Islet of Langerhans (tissue), 1 donor: ENCODE data around the gene PPM1D.
"Not testable (repeated sequence)": the region's sequence is repeated elsewhere in the genome, so short reads cannot be mapped to it uniquely, and the experiment has no call there.

Experiments
- FAIRE-seq: peaks from one replicate; lab custom pipeline; 2011; peaks lifted over from hg19 to GRCh38; lab: Jason Lieb, UNC

Gene PPM1D

DNA sequence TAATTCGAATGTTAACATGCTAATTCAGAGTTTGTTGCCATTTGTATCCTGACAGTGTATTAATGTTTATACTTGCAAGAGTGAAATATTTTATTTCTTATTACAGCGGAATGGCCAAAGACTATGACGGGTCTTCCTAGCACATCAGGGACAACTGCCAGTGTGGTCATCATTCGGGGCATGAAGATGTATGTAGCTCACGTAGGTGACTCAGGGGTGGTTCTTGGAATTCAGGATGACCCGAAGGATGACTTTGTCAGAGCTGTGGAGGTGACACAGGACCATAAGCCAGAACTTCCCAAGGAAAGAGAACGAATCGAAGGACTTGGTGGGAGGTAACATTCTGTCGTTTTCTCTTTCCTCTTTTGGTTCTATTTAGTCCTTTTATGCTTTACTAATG lies 23.4 kb downstream of the PPM1D start:
- FAIRE-seq, result no peak

DNA sequence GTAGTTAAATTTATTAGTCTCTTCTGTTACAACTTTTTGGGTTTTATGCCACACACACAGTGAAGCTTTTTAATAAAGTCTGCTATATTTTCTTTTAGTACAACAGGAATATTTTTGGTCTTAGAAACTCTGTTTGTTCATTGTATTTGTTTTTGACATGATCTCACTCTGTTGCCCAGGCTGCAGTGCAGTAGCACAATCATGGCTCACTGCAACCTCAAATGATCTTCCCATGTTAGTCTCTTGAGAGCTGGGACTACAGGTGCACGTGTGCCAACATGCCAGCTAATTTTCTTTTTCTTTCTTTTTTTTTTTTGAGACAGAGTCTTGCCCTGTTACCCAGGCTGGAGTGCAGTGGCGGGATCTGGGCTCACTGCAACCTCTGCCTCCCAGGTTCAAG lies 27.1 kb downstream of the PPM1D start:
- FAIRE-seq, result no peak

DNA sequence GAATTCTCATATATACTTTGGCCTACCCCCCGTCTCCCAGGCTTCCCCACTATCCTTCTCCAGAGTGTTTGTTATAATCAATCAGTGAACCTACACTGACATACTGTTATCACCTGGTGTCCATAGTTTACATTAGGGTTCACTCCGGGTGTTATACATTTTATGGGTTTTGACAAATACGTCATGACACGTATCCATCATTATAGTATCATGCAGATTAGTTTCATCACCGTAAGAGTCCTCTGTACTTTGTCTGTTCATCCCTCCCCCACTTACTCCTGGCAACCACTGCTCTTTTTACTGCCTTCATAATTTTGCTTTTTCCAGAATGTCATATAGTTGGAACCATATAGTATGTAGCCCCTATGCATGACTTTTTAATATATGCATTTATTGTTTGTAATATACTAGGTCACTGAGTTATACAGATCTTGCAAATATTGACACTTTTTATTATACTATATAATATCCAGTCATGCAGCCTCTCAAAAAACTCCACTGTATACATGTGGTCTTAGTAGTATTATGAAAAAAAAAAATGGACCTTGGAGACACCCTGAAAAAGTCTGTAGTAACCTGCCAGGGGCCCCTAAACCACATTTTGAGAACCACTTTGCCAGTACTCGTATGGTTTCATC lies 28.4 kb downstream of the PPM1D start:
- FAIRE-seq, result no peak

DNA sequence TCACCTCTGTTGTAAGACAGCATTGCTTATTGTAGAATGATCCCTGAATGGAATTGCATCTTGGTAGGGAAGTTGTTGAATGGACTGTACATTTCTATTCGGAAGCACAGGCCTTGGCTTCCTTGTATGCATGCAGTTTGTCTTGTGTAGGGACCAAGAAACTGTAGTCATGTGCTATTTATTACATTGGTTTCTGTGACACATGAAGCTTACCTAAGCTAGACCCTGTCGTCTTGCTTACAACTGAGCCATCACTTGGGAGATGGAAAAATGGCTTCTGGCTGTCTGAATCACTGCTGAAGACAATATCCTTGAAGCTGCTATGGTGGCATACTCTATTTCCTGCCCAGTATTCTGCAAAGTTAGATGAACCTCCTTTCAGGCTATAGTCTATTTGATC lies 29.1 kb downstream of the PPM1D start:
- FAIRE-seq, result no peak

- FAIRE-seq, result no peak
These were observed 30.4 kb downstream of the PPM1D start for GRCh38 chr17:60630352-60630751.

DNA sequence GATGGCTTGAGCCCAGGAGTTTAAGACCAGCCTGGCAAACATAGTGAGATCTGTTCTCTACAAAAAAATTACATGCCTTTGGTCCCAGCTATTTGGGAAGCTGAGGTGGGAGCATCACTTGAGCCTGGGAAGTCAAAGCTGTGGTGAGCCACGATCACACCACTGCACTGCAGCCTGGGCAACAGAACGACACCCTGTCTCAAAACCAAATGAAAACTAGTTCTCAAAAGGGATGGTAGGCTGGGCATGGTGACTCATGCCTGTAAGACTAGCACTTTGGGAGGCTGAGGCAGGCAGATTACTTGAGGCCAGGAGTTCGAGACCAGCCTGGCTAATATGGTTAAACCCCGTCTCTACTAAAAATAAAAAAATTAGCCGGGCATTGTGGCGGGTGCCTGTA lies 31.1 kb downstream of the PPM1D start:
- FAIRE-seq, result no peak

- FAIRE-seq, result no peak
These were observed 37.7 kb downstream of the PPM1D start for GRCh38 chr17:60637683-60638082.

DNA sequence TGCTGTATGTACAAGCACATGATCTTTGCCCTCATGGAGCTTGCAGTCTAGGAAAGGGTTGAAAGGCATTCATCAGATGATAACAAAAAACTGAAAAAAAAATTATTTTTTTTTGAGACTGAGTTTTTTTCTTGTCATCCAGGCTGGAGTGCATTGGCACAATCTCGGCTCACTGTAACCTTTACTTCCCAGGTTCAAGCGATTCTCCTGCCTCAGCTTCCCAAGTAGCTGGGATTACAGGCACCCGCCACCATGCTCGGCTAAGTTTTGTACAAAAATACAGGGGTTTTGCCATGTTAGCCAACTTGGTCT lies 39.0 kb downstream of the PPM1D start:
- FAIRE-seq, result no peak

DNA sequence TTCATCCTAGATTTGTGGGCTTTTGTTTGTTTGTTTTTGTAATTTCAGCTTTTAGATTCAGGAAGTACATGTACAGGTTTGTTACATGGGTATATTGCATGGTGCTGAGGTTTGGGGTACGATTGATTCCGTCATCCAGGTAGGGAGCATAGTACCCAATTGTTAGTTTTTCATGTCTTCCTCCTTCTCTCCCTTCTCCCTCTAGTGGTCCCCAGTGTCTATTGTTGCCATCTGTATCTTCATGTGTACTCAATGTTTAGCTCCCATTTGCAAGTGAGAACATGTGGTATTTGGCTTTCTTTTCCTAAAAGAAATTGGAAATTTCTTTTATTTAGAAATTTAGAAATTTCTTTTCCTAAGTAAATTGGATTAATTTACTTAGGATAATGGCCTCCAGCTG lies 40.5 kb downstream of the PPM1D start:
- no peak for FAIRE-seq

DNA sequence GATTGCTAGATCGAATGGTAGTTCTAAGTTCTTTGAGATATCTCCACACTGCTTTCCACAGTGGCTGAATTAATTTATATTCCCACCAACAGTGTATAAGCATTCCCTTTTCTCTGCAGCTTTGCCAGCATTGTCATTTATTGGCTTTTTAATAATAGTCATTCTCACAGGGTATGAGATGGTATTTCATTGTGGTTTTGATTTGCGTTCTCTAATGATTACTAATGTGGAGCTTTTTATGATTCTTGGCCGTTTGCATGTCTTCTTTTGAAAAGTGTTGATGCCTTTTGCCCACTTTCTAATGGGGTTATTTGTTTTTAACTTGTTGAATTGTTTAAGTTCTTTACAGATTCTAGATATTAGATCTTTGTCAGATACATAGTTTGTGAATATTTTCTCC lies 41.1 kb downstream of the PPM1D start:
- no peak for FAIRE-seq

DNA sequence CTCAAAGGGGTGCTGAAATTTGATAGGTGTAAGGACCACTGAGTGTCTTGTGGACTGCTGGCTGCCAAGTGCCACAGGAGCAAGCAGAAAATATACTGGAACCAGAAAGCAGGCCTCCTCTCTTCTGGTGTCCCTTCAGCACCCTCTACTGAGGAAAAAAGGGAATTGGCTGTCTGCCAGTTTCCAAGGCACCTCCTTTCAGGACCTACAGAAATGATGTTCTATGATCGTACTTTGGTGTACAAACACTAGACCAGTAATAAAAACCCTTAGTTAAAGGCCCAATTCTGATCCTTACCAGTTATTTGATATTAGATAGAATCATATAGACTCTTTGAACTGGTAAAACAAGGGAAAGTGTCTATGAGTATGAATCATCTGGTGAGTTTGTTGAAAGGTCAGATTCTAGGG lies 41.8 kb downstream of the PPM1D start:
- FAIRE-seq, result no peak

GRCh38 chr17:60645918-60646523 lies 46.0 kb downstream of the PPM1D start:
- FAIRE-seq, result no peak

DNA sequence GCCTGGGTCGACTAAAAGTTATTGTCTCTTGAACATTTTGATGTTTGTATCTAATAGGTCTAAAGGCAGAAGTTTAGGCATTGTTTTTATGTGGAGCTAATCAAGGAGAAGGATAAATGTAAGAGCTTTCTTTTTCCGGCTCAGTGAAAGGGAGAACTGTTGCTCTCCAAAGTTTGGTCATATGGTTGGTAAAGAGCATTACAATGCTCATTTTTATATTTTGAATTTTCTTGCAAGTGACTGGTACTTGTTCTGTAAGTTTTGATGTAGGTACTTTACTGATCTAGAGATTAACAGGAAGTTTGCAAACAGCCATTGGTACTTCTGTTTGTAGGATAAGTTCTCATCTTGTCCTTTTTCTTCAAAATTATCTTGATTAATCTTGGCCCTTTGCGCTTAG lies 46.7 kb downstream of the PPM1D start:
- no peak for FAIRE-seq

GRCh38 chr17:60647705-60648104 lies 47.7 kb downstream of the PPM1D start:
- no peak for FAIRE-seq

- no peak for FAIRE-seq
These were observed 52.7 kb downstream of the PPM1D start for GRCh38 chr17:60652454-60653247.

DNA sequence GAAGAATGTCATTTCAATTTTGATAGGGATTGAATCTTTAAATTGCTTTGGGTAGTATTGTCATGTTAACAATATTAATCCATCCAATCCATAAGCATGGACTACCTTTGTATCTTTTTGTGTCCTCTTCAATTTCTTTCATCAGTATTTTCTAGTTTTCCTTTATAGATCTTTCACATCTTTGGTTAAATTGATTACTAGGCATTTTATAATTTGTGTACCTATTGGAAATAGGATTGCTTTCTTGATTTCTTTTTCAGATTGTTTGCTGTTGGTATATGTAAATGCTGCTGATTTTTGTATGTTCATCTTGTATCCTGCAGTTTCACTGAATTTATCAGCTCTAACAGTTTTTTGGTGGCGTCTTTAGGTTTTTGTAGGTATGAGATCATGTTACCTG lies 53.6 kb downstream of the PPM1D start:
- FAIRE-seq, result no peak

DNA sequence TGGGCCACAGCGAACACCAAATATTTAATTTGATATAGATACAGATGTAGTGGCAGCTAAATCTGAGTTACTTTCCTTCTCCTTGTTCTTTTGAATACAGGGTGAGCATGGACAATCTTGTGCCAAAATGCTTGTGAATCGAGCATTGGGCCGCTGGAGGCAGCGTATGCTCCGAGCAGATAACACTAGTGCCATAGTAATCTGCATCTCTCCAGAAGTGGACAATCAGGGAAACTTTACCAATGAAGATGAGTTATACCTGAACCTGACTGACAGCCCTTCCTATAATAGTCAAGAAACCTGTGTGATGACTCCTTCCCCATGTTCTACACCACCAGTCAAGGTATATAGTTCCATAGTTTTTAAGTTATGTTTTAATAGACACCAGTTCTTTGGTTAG lies 56.5 kb downstream of the PPM1D start:
- FAIRE-seq, result no peak

DNA sequence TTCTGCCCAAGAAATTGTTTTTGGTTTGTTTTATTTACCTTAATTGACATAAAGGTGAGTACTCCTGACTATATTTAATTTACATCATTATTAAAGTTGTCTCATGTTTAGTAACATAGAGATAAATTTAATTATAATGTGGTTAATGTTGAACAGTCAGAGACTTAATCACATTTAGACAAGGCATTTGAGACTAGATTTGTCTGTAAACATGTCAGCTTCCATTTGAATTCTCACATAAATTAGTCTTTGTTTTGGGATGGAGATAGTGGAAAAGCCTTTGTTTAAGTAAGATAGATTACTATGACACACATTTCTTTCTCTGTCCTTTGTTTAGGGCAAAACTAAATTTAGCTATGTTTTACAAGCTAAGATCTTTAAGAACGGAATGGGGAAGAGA lies 59.2 kb downstream of the PPM1D start:
- FAIRE-seq, result no peak

DNA sequence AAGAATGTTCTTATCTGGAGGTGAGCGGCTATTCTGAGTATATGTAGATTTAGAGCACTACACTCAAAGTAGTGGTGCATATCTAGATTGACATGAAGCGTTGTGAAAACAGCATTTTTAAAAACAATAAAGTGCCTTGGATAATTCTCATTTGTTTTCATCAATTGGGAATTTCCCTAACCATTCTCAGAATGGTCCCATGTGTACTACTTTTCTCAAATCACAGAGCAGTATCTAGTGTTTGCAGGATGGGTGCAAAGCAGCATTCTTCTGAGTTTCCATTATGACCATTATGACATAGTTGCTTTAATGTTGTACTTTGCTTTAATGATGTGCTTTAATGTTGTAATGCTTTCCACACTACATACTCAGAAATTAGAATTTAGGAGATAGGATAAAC lies 61.5 kb downstream of the PPM1D start:
- no peak for FAIRE-seq

DNA sequence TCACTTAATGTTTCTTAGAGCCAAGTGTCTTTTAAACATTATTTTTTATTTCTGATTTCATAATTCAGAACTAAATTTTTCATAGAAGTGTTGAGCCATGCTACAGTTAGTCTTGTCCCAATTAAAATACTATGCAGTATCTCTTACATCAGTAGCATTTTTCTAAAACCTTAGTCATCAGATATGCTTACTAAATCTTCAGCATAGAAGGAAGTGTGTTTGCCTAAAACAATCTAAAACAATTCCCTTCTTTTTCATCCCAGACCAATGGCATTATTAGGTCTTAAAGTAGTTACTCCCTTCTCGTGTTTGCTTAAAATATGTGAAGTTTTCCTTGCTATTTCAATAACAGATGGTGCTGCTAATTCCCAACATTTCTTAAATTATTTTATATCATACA lies 64.0 kb downstream of the PPM1D start:
- FAIRE-seq, result no peak

DNA sequence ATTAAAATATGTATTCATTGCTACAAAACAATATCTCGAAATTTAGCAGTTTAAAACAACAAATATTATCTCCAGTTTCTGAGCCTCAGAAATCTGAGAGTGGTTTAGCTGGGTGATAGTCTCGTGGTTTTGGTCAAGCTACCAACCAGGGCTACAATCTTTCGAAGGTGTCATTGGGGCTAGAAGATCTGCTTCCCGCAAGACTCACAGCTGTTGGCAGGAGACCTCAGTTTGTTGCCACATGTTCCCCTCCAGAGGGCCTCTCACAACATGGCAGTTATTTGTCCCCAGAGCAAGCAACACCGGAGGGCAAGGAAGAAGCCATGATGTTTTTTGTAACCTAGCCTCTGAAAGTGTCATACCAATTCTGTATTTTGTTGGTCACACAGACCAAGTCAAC lies 65.6 kb downstream of the PPM1D start:
- FAIRE-seq, result no peak

DNA sequence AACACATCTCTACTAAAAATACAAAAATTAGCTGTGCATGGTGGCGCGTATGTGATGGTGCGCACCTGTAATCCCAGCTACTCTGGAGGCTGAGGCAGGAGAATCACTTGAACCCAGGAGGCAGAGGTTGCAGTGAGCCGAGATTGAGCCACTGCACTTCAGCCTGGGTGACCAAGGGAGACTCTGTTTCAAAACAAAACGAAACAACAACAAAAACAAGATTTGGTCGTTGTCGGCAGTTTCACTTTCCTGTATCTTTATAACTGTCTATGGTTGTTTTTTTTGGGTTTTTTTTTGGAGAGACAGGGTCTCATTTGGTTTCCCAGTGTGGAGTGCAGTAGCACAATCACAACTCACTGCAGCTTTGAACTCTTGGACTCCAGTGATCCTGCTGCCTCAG lies 68.7 kb downstream of the PPM1D start:
- FAIRE-seq, result not testable (repeated sequence)

DNA sequence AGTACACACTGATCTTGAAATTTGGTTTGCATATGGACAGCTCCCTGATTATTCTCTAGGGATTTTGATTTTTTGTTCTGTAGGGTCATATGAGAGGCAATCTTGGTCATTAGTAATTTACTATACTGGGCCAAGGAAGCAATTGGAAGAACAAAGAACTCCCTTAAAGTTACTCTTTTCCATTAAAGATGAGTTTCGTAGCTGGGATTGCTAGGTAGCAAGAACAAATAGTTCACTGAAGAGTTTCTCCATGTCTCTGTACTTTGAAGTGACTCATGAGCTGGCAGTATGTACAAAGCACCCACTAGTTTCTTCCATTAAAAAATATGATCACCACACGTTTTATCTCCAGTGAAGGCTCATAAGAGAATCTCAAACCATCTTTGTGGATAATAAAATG lies 71.5 kb downstream of the PPM1D start:
- no peak for FAIRE-seq

DNA sequence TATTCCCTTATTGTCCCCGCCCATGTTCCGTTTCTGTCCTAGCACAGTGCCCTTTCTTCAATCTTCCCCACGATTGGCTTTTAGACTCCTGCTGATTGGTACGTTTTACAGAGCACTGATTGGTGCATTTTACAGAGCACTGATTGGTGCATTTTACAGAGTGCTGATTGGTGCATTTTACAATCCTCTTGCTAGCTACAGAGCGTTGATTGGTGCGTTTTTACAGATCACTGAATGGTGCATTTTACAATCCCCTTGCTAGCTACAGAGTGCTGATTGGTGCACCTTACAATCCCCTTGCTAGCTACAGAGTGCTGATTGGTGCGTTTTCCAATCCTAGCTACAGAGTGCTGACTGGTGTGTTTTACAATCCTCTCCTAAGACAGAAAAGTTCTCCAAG lies 74.6 kb downstream of the PPM1D start:
- not testable (repeated sequence) for FAIRE-seq
